ENCODE data around the gene CDKN2A.

- TF ChIP-seq CTCF (IDR thresholded peaks at IDR 0.05 in 4 of 5, conservative IDR thresholded peaks at IDR 0.05 in 1 of 5) (no peak), POLR2A (IDR thresholded peaks at IDR 0.05) (no peak)
Measured at GRCh38 chr9:21935631-21936030, 58.6 kb downstream of the CDKN2A start.

Measured in gastrocnemius medialis (tissue), 4 donors.